ENCODE data around the gene KRTCAP2.
"Not testable (repeated sequence)": the region's sequence is repeated elsewhere in the genome, so short reads cannot be mapped to it uniquely, and the experiment has no call there.

The KRTCAP2 gene

GRCh38 chr1:155172732-155173477 lies at the start of gene KRTCAP2:
TSS of gene KRTCAP2 (minus strand) at chr1:155173304. CDS start at chr1:155173224, 80 bp downstream.
- peak; percentile 92 for DNase-seq (ENCODE audit: low read depth)

- not testable (repeated sequence) for DNase-seq (ENCODE audit: low read depth)
Measured at GRCh38 chr1:155220211-155220965, 47.3 kb upstream of the KRTCAP2 start.

GRCh38 chr1:155219592-155220031 lies 46.5 kb upstream of the KRTCAP2 start:
- no peak for DNase-seq (ENCODE audit: low read depth)

GRCh38 chr1:155218854-155219591 lies 45.9 kb upstream of the KRTCAP2 start:
- DNase-seq (ENCODE audit: low read depth) = no peak

- not testable (repeated sequence) for DNase-seq (ENCODE audit: low read depth)
Measured at GRCh38 chr1:155214702-155215101, 41.6 kb upstream of the KRTCAP2 start.

GRCh38 chr1:155212051-155212440 lies 38.9 kb upstream of the KRTCAP2 start:
- not testable (repeated sequence) for DNase-seq (ENCODE audit: low read depth)

GRCh38 chr1:155211381-155212050 lies 38.4 kb upstream of the KRTCAP2 start:
- DNase-seq (ENCODE audit: low read depth) = not testable (repeated sequence)

GRCh38 chr1:155210314-155211104 lies 37.4 kb upstream of the KRTCAP2 start:
- DNase-seq (ENCODE audit: low read depth) = no peak

- no peak for DNase-seq (ENCODE audit: low read depth)
Measured at GRCh38 chr1:155209312-155209721, 36.2 kb upstream of the KRTCAP2 start.

GRCh38 chr1:155208541-155209311 lies 35.6 kb upstream of the KRTCAP2 start, which contains the start of gene MTX1:
TSS of gene MTX1 (plus strand) at chr1:155208695. CDS start at chr1:155208805, 110 bp downstream.
- peak; percentile 73 for DNase-seq (ENCODE audit: low read depth)

GRCh38 chr1:155207806-155208540 lies 34.9 kb upstream of the KRTCAP2 start, which contains the start of gene THBS3:
TSS of gene THBS3 (minus strand) at chr1:155207897. CDS start at chr1:155207876, 21 bp downstream.
- no peak for DNase-seq (ENCODE audit: low read depth)

GRCh38 chr1:155206891-155207805 lies 34.0 kb upstream of the KRTCAP2 start:
- peak; percentile 93 for DNase-seq (ENCODE audit: low read depth)

GRCh38 chr1:155205969-155206593 lies 33.0 kb upstream of the KRTCAP2 start:
- no peak for DNase-seq (ENCODE audit: low read depth)

GRCh38 chr1:155205035-155205434 lies 31.9 kb upstream of the KRTCAP2 start:
- no peak for DNase-seq (ENCODE audit: low read depth)

- no peak for DNase-seq (ENCODE audit: low read depth)
Measured at GRCh38 chr1:155202731-155203515, 29.8 kb upstream of the KRTCAP2 start.

- no peak for DNase-seq (ENCODE audit: low read depth)
Measured at GRCh38 chr1:155202198-155202597, 29.1 kb upstream of the KRTCAP2 start.

- no peak for DNase-seq (ENCODE audit: low read depth)
Measured at GRCh38 chr1:155200920-155201319, 27.8 kb upstream of the KRTCAP2 start.

Data from stimulated activated CD8-positive, alpha-beta memory T cell treated with anti-CD3 and anti-CD28 coated beads, Interleukin-15, amount 100 ng/mL, for 1 hour (primary cell).